ENCODE measurements around the gene NEK3.
"Not testable (repeated sequence)": the region's sequence is repeated elsewhere in the genome, so short reads cannot be mapped to it uniquely, and the experiment has no call there.

Gene NEK3

DNA sequence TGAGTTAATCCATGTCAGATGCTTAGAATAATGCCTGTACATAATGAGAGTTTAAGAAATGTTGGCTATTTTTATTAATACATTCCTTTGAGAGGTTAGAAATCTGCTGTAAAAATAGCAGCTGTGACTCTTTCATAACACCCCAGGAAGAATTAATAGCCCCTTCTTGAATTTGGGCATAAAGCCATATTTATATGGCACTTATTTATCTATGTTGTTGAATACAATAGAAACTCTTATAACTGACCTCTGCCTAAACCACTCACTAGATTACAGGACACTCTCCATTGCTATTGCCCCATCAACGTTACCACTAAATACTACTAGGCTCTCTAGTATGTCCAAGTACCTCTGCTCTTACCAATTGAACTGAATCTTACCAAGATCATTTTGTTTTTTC, 46.8 kb downstream of the NEK3 start:
- DNase-seq, result no peak

DNA sequence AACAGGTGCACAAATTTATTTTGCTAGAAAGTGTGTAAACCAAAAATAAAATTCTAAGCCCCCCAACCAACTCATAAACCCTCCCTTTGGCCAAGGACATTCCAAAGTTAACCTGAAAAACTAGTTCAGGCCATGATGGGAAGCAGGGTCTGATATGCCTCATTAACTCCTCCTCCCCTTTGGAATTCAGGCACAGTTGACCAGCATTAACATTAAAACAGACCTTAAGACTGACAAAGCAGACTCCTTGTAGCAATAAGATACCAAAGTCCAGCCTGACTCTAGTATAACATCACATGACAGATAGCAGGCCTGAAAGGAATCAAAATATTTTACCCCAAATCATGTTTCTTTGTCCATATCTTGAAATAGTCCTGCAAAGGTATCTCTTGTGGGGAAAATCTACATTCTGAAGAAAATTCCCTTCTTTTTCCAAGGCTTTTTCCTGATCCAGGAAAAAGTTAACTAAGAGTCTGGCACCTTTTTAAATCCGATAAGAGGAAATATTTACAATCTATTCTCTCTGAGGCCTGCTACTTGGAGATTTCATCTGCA, 50.2 kb downstream of the NEK3 start:
- no peak for DNase-seq

DNA sequence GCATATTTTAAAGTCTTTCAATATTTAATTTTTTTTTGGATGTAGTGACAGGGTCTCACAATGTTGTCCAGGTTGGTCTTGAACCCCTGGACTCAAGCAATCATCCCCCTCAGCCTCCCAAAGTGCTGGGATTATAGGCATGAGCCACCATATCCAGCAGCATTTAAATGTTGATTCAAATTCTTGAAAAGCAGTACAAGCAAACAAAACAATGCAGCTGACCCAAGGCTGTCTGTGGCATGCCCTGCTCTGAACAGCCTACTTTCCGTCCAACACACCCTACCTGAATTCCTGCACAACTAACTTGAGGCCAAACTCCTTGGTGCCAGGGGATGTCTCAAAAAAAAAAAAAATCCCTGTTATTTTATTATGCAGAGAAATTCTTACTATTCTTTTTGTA, 53.6 kb downstream of the NEK3 start:
- DNase-seq, result no peak

DNA sequence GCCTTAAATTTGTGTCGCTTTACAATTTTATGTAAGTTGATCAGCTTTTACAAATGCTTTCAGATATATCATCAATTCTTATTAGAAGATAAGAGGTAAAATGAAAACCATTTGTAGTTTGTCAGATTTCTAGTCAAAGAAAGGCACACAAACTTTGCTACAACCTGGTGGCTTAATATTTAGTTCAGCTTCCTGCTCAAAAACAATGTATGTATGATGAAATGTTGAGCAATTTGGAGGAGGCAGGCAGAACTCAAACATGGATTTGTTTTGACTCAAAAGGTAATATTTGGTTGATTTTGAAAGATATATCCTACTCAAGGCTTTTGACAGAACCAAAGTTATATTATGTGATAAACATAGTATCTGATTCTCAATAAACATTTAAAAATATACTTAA, 54.8 kb downstream of the NEK3 start:
- DNase-seq, result no peak

DNA sequence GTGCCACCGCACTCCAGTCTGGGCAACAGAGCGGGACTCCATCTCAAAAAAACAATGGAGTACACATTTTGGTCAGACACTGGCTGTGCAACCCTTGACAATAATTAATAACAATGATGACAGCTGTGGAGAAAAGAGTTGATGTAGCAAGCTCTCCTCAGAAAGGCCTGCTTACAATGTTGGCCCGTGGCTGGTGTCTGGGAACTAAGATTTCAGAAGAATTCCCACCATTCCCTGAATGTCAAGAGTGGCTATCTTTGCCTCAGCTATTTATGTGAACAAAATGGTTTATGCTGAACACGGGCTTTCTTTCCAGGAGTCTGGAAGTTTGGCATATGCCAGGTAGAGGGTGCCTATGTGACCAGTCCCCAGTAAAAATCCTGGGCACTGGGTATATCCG, 56.0 kb downstream of the NEK3 start:
- no peak for DNase-seq

DNA sequence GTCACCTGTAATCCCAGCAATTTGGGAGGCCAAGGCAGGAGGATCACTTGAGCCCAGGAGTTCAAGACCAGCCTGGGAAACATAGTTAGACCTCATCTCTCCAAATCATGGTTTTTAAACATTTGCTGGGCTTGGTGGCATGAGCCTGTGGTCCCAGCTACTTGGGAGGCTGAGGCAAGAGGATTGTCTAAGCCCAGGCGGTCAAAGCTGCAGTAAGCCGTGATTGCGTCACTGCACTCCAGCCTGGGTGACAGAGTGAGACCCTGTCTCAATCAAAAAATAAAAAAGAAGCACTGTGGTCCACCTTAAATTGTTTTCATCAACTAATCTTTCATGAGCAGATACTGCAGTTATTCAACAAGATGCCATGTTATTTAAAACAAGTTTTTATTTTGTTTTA, 57.0 kb downstream of the NEK3 start:
- not testable (repeated sequence) for DNase-seq

DNA sequence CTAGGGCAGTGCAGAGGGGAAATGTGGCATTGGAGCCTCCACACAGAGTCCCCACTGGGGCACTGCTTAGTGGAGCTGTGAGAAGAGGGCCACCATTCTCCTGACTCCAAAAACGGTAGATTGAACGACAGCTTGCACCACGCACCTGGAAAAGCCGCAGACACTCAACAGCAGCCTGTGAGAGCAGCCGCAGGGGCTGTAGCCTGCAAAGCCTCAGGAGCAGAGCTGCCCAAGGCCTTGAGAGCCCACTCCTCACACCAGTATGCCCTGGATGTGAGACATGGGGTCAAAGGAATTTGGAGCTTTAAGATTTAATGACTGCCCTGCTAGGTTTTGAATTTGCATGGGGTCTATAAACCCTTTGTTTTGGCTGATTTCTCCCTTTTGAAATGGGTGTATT, 62.2 kb downstream of the NEK3 start:
- no peak for DNase-seq

DNA sequence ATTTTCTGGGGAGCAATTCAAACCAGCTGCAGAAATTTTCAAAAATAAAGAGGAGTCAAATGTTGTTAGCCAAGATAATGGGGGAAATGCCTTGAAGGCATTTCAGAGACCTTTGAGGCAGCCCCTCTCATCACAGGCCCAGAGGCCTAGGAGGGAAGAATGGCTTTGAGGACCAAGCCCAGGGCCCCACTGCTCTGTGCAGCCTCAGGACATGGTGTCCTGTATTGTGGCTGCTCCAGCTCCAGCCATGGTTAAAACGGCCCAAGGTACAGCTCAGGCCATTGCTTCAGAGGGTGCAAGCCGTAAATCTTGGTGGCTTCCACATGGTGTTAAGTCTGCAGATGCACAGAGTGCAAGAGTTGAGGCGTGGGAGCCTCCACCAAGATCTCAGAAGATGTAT, 62.6 kb downstream of the NEK3 start:
- DNase-seq, result no peak

DNA sequence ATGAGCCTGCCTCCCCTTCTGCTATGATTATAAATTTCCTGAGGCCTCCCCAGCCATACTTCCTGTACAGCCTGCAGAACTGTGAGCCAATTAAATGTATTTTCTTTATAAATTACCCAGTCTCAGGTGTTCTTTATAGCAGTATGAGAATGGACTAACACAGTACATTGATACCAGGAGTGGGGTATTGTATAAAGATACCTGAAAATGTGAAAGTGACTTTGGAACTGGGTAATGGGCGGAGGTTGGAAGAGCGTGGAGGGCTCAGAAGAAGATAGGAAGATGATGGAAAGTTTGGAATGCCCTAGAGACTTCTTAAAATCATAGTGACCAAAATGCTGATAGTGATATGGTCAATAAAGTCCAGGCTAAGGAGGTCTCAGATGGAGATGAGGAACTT, 63.3 kb downstream of the NEK3 start:
- no peak for DNase-seq

DNA sequence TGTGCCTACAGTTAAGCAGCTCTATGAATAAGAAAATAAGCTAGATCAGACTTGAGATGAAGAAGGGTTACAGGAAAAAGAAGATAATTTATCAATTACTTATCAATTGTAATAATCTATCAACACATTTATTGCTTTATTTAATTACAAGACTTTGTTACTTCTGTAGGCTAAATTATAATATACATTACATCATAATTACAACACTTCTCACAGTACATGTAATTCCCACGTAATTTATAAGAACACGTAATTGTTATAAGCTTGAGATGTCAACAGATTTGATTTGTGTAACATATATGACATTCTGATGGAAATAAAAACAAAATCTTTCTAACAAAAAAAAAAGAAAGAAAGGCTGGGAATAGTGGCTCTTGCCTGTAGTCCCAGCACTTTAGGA, 67.3 kb downstream of the NEK3 start:
- DNase-seq, result no peak

DNA sequence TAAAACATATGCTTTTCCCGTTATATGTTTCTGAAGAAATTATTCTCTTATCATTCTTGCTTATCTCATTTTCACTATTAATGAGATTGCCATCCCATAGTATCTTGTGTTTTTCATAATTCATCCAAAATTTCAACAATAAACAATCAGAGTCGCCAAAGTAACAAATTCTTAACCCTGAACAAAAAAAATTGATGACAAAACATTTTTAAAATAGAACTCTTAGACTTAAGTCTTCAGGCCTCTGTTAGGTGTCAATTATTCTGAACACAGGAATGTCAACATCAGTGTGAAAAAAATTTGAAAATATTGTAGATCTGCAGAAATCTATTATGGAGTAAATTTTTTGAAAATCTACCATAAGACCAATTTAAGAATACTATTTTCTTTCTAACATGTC, 67.9 kb downstream of the NEK3 start:
- no peak for DNase-seq

DNA sequence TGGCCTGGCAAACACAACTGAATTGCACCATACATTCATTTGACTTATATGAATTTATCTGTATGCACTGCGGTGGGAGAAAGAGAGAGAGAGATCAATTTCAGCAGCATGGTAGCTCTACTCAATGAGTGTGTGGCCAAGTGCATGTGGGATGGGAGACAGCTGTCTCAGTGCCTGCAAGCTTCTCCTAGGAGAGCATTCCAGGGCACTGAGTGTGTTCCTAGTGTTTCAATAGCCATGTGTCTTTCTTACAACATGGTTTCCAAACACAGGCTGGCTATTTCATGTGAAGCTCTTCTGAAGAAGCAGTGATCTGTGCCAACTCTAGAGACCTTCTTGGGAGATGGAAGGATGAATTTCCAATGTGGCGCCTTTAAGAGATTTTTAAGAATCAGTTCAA, 74.0 kb downstream of the NEK3 start:
- DNase-seq, result no peak

DNA sequence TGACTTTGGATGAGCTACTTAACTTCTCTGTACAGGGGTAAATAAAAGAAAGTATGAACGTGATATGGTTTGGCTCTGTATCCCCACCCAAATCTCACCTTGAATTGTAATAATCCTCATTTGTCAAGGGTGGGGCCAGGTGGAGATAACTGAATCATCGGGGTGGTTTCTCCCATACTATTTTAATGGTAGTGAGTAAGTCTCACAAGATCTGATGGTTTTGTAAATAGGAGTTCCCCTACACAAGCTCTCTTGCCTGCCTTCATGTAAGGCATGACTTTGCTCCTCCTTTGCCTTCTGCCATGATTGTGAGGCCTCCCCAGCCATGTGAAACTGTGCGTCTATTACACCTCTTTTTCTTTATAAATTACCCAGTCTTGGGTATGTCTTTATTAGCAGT, 74.4 kb downstream of the NEK3 start:
- not testable (repeated sequence) for DNase-seq
